IPS-NIHi7 (cell line): ENCODE data around the gene ZRANB1.

ENCODE experiments used
- DNase-seq: peaks from one replicate; pipeline ENCODE4 v3.0.0; 2012; ENCODE audit warnings: mixed read lengths; ENCODE audit errors: extremely low spot score

The ZRANB1 gene

DNA sequence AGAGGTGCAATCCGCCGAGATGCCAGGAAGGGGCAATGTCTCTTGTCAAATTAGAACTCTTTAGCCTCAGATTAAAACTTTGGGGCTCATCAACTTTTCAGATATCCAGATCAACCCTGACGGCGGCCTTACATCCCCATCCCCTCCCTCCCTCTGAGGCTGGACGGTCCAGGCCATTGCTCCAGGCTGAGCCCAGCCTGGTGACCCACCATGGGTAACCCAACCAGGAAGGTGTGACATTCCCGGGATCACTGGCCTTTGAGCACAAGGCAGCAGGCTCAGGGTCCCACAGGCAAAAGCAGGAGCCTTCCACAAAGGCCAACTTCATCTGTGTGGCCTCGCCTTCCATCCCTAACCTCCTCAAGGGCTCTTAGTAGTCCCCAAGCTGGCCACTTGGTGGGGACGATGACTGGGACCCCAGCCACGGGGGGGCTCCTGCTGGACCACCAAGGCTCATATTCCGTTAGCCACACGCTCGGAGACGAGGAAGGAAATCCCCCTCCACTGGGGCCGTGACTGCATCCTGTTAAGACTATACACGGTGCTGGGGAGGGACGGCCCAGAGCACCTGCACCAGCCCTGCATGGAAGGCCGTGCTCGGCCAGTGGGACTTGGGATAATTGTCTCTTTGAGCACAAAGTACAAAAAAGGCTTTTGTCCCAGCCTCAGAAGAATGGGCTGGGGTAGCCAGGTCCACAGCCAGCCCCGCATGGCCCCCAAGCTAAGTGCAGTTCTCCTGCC, 62.8 kb downstream of the ZRANB1 start:
- DNase-seq = no peak

DNA sequence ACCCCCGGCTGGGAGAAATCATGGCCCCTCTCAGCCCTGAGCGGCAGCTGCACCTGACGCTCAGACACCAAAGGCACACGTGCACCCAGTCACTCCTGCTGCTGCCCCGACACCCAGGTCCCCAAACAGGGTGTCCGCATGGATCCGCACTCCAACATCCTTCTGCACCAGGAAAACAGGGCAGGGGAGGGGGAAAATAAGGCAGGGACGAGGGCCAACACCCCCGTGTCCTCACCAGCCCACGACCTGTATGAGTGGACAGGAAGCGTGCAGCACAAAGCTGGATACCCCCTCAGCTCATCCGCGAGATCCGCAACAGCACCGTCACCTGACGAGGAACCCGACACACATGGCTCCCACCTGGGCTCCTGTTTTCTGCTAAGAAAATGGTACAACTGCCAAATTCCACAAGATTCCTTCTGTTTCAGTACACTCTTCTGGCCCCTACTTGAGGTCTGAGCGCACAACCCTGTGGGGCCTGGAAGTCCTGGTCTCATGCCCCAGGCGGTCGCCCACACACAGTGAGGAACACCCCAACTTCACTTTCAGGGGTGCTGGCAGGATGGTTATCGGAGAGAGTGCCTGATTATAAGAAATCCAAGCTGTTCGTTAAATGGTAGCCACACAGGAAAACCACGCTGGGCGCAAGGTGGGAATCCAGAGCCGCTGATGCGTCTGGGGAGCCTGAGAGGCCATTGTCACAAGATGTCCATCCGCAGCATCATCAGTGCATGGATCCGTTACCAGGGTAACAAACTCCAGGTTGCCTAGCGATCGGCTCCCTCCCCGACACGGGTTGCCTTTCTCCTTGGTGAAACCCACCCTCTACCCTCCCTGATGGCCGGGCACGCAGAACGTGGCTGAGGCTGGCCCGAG, 63.6 kb downstream of the ZRANB1 start:
- DNase-seq = no peak

GRCh38 chr10:125006188-125006680, 64.3 kb downstream of the ZRANB1 start:
- DNase-seq = no peak

DNA sequence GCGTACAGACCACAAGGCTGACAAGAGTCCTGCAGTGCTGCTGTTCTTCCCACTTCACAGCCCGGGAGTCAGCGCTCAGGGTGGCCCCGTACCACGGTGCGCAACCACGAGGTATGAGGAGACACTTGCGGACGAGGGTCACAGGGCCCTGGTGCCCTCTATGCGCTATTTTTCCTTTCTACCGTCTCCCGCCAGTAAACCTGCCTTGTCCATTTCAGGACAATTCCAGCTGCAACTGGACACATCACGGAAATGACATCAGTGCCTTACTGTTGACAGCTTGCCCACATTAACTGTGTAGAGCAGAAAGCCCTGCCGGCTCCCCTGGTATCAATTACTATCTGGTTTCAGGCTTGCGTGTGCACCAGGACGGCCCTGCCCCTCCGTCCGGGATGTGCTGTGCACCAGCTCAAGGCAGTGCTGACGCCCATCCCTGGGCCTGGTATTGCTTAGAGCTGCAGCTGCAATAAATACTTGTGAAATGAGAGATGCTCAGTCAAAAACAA, 65.1 kb downstream of the ZRANB1 start:
- DNase-seq = no peak

- DNase-seq = no peak
Observed at GRCh38 chr10:125007436-125007835, 65.5 kb downstream of the ZRANB1 start.

DNA sequence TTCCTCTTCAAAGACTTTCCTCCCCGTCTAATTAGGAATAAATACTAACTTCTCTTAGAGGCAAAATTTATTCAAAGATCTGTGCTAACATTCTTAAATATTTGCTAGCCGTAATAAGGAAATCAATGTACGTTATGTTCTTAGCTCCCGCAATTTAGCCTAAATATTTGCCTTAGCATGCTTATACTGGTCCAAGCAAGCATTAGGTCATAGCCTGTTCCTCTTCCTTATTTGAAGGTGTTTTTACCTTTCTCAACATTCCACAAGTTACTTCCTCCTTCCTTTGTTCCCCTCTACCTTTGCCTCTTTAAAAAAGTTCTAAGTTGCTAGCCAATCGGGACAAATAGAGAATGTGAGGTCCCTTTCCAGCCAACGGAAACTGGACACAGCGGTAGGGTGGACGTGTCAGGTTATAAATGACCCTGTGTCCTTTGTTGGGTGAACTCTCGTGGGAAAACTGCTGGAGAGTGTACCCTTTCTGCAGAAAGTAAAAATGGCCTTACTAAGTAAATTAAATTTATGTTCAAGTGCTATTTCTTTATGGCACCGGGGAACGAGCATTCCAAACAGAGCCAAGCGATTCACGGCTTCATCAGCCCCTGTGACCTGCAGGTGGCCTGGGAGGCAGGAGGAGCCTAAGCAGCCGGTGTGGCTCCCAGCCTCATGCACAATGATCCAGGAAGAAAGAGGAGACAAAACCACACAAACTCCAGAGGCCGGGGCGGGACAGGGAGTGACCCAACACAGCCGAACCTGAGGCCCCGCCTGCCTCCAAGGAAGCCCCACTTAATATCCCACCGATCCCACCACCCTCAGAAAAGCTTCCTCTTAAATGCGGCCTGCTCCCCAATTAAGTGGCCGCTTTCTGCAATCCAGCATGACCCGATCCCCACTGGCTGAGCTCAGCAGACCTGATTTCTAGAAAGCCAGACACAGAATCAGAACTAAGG, 67.0 kb downstream of the ZRANB1 start:
- peak; percentile 53 for DNase-seq

GRCh38 chr10:125009661-125010161, 67.8 kb downstream of the ZRANB1 start:
- DNase-seq = no peak

DNA sequence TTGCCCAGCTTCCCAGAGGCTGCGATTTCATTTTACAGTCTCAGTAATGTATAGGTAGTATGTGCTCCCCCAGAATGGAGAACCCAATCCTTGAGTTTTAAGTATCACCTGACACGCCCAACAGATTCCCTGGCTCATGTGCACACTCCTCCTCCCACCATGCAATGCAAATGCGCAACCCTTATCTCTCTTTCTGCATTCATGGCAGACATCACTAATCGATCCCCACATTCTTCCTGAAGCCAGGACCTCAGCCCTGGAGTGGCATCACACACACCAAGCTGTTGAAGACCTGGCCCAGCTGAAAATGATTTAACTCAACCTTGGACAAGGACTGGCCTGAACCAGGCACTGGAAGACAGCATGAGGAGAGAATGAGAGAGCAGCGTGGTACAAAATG, 68.4 kb downstream of the ZRANB1 start:
- DNase-seq = no peak

DNA sequence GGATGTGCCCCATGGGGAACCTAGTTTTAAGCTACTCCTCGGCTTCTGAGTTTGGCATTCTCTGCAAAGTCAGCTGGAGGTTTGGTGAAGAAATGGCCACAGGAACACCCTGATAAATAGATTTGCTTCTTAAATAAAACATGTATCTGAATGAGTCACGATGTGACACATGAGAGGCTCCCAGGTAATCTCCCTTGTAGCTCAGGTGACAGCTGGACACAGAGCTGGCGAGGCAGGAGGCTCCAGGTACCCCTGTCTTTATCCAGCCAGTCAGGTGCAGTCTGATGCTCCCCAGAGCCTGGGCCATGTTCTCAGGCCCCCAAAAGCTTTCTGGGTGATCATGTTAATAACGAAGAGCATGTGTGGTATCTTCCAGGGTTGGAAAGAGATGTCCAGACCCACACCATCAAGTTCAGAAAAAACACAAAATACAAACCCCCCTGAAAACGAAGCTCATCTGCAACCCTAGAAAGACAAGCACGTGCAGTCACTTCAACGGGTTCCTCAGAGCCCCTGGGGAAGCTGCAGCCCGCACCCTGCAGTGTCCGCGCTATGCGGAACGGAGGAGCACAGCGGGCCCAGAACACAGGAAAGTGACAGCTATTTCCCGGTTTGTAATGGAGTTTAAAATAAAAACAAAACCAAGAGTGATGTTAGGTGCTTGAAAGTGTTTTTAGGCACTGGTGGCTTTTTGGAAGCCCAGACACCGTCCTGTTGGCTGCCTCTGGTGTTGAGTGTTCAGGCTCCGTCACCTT, 69.4 kb downstream of the ZRANB1 start:
- no peak for DNase-seq

DNA sequence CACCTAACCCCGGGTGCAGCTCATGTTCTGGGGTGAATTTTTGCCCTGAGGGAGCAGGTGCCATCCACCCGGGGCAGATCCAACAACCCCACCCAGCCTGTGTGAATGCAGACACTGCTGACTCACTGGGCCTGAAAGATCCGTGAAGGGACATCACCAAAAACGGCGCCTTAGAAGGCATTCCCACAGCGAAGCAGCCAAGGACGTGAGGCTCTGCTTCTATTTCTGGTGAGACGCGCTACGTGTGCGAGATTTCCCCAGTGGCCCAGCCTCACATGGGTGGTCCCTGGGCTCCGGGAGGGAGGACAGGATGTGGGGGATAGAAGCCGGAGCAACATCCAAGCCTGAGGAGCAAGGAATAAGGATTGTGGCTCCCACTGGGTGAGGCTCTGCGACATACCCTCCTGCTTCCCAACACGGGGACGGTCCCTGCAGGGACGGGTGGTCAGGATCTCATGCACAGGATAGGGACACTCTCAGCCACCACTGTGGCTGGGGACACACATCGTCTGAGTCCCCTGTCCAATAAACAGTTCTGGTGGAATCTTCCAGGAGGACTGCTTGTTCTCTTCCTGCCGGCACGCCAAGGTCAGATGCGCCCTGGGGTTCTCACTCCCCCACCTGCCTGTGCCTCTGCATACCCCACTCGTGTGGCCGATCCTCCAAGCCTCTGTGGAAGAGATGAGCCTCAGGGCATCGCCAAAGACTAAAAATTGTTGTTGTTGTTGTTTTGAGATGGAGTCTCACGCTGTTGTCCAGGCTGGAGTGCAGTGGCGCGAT, 70.2 kb downstream of the ZRANB1 start:
- no peak for DNase-seq

DNA sequence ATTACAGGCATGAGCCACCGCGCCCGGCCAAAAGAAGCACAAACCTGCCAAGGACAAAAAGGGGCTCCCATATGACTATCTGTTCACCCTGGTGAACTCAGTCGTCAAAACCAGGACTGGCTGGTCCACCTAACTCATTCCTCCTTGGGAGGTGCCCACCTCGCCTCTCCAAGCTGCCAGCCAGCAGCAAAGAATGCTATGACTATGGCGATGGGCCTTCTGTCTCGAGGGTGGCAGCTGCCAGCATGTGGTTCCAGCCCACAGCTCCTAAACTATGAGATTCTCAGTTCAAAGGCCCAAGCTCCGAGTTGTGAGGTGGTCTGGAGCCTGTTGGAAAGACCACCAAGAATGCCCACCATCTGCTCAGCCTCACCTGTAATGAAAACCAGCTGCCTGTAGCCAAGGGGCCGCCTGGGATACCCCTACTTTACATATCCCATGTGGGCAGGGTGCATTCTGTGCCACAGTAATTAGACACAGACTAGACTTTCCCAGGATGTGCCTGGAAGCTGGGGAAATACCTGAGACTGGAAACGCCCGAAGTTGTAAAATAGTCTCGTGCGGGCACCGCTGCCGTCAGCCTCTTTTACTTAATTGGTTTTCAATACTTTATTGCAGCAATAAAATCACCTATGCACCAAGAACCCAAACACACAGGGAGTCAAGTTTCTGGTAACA, 71.1 kb downstream of the ZRANB1 start:
- no peak for DNase-seq

GRCh38 chr10:125013529-125013872, 71.6 kb downstream of the ZRANB1 start:
- no peak for DNase-seq

GRCh38 chr10:125014086-125014830, 72.3 kb downstream of the ZRANB1 start:
- DNase-seq = no peak

GRCh38 chr10:125014836-125015355, 73.0 kb downstream of the ZRANB1 start:
- no peak for DNase-seq

- DNase-seq = no peak
Observed at GRCh38 chr10:125015356-125015944, 73.5 kb downstream of the ZRANB1 start.

DNA sequence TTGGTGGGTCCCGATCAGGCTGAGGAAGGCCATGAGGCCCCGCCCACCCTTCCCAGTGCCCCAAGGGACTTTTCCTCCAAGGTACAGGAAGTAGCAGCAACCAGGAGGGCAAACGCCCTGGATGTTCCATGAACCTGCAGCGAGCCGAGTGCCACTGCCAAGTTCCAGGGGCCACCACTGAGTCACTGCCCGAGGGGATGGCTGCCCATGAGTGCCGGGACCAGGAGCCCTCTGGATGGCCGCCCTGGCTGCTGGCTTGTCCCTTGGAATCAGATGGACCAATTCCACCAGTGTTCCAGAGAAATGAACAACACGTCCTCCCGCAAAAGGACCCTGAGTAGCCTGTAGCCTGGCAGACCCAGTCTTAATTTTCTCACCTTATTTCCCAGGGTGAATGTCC, 74.2 kb downstream of the ZRANB1 start:
- DNase-seq = no peak

- DNase-seq = no peak
Observed at GRCh38 chr10:125016611-125017202, 74.8 kb downstream of the ZRANB1 start.
